ENCODE measurements around the gene AK4.

Gene AK4

GRCh38 chr1:65178235-65178634, 30.2 kb downstream of the AK4 start:
- peak; percentile 30 for DNase-seq

GRCh38 chr1:65179148-65179547, 31.1 kb downstream of the AK4 start:
- peak; percentile 17 for DNase-seq

- no peak for DNase-seq
These were observed 33.0 kb downstream of the AK4 start for GRCh38 chr1:65180977-65181376.

GRCh38 chr1:65182658-65183268, 34.8 kb downstream of the AK4 start:
- no peak for DNase-seq

GRCh38 chr1:65189576-65190115, 41.6 kb downstream of the AK4 start:
- no peak for DNase-seq

GRCh38 chr1:65190229-65190628, 42.2 kb downstream of the AK4 start:
- no peak for DNase-seq

GRCh38 chr1:65193129-65193695, 45.2 kb downstream of the AK4 start:
- no peak for DNase-seq

GRCh38 chr1:65195495-65196417, 47.8 kb downstream of the AK4 start:
- no peak for DNase-seq

GRCh38 chr1:65196926-65197325, 48.9 kb downstream of the AK4 start:
- DNase-seq, result no peak

GRCh38 chr1:65197636-65198035, 49.6 kb downstream of the AK4 start:
- no peak for DNase-seq

GRCh38 chr1:65198096-65198495, 50.1 kb downstream of the AK4 start:
- no peak for DNase-seq

GRCh38 chr1:65200411-65200810, 52.4 kb downstream of the AK4 start:
- DNase-seq, result no peak

GRCh38 chr1:65206836-65207235, 58.8 kb downstream of the AK4 start:
- no peak for DNase-seq

GRCh38 chr1:65207317-65207716, 59.3 kb downstream of the AK4 start:
- DNase-seq, result no peak

- no peak for DNase-seq
These were observed 60.6 kb downstream of the AK4 start for GRCh38 chr1:65208563-65208973.

GRCh38 chr1:65209005-65209885, 61.2 kb downstream of the AK4 start:
- no peak for DNase-seq

- DNase-seq, result no peak
These were observed 62.3 kb downstream of the AK4 start for GRCh38 chr1:65210325-65210724.

GRCh38 chr1:65211331-65211730, 63.3 kb downstream of the AK4 start:
- DNase-seq, result no peak

GRCh38 chr1:65213271-65214023, 65.4 kb downstream of the AK4 start:
- DNase-seq, result no peak

GRCh38 chr1:65214340-65215027, 66.5 kb downstream of the AK4 start:
- no peak for DNase-seq

GRCh38 chr1:65216989-65217388, 69.0 kb downstream of the AK4 start:
- no peak for DNase-seq

All from NCI-H510A (cell line).